Anterior cingulate cortex (tissue), 58 donors: ENCODE measurements around the gene DAPK3.
A peak's percentile ranks its signal among the peaks of the same experiment; 100 is the strongest.
"Not testable (repeated sequence)": the region's sequence is repeated elsewhere in the genome, so short reads cannot be mapped to it uniquely, and the experiment has no call there.

Source experiments
- DNase-seq, 58 donors: peaks; one replicate each; lab custom pipeline; 2025; lab: John Stamatoyannopoulos, UW

The DAPK3 gene

GRCh38 chr19:3970808-3971598 is at the start of gene DAPK3:
Gene DAPK3, minus strand, starts transcription at chr19:3971099. Its CDS starts 1,364 bp downstream, at chr19:3969735.
- peak; percentile 68 to 99 (median 97) for DNase-seq

GRCh38 chr19:4019578-4019977 is 48.7 kb upstream of the DAPK3 start:
- peak in 1 of 58 donors; percentile 21 for DNase-seq

- DNase-seq: no peak
Observed at GRCh38 chr19:4018775-4019504, 48.0 kb upstream of the DAPK3 start.

- DNase-seq: peak in 44 of 58 donors; percentile 10 to 88 (median 40)
Observed at GRCh38 chr19:4018140-4018613, 47.3 kb upstream of the DAPK3 start.

- DNase-seq: no peak
Observed at GRCh38 chr19:4016903-4017638, 46.2 kb upstream of the DAPK3 start.

- peak in 50 of 58 donors; percentile 14 to 90 (median 68) for DNase-seq
Observed at GRCh38 chr19:4016486-4016885, 45.6 kb upstream of the DAPK3 start.

- DNase-seq: no peak
Observed at GRCh38 chr19:4015705-4016402, 45.0 kb upstream of the DAPK3 start.

- DNase-seq: no peak
Observed at GRCh38 chr19:4014541-4015491, 43.9 kb upstream of the DAPK3 start.

- DNase-seq: peak in 31 of 58 donors; percentile 9 to 70 (median 37)
Observed at GRCh38 chr19:4013886-4014540, 43.1 kb upstream of the DAPK3 start.

GRCh38 chr19:4012975-4013634 is 42.2 kb upstream of the DAPK3 start:
- no peak for DNase-seq

- no peak for DNase-seq
Observed at GRCh38 chr19:4012092-4012974, 41.4 kb upstream of the DAPK3 start.

GRCh38 chr19:4011430-4011829 is 40.5 kb upstream of the DAPK3 start:
- DNase-seq: not testable (repeated sequence)

- no peak for DNase-seq
Observed at GRCh38 chr19:4010808-4011110, 39.9 kb upstream of the DAPK3 start.

- DNase-seq: peak in 1 of 58 donors; percentile 10
Observed at GRCh38 chr19:4009990-4010807, 39.3 kb upstream of the DAPK3 start.

- peak in 2 of 58 donors; percentile 29 to 48 for DNase-seq
Observed at GRCh38 chr19:4007836-4008539, 37.1 kb upstream of the DAPK3 start.
